ENCODE results near the gene WWOX.

The WWOX gene

DNA sequence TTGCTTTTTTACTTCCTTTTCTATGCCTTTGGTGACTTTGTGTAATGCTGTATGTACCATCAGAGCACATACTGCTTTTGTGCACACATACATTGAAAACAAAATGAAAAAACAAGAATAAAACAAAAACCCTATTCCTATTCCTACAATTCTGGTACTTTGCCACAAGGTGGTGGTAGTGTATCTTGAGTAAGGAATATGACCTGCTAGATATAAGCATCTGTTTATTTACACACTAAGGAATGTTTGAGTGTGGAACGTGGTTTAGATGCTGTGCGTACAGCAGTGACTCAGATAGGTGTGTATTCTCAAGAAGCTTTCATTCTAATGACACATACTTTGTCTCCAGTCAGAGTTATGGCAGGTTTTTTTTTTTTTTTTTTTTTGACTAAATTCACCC is 606.2 kb downstream of the WWOX start:
- no peak for DNase-seq (ENCODE audit: low read depth in 2 of 2, low spot score in 1 of 2)

- no peak for DNase-seq (ENCODE audit: low read depth in 2 of 2, low spot score in 1 of 2)
These were observed 607.2 kb downstream of the WWOX start for GRCh38 chr16:78706637-78707036.

DNA sequence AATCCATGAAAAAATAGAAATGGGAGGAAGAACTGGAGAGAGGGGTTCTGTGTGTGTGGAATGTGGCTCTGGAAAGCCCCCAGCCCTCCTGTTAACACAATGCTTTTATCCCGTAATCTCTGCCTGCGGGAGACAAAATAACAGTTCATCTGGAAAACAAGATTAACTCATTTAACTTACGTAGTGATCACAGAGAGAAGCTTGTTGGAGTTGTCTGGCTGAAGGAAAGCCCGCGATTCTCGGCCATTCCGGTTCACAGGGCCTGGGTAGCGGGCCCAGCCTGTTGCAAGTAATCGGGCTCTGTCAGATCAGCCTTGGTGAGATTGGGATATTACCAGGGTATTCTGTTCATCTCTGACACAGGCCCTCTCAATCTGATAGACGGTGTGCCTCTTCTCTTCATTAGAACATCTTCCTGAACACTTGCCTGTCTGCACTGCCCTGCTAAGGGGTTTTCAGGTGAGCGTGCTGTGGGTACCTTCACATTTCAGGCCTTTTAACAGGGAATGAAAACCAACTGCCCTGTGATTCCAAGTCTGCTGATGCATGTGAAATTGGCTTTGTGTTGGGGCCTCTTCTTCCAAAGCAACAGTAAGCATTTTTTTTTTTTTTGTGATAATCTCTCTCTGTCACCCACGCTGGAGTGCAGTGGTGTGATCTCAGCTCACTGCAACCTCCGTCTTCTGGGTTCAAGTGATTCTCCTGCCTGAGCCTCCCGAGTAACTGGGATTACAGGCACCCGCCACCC is 609.9 kb downstream of the WWOX start:
- DNase-seq (ENCODE audit: low read depth in 2 of 2, low spot score in 1 of 2): no peak

DNA sequence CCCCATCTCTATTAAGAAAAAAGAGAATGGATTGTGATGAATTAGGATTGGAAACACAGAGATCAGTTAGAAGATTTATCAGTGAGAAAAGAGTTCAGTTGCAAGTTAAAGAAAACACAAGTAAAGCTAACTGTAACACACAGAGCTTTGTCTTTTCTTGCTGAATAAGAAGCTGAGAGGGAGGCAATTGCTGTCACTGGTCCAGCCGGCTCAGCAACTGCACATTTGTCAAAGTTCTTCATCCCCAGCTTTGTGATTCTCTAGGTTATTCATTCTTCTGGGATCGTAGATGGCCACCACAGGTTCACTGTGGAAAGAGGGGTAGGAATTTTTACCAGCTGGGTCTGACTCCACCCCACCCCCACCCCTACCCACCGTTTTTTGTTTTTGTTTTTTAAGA is 615.7 kb downstream of the WWOX start:
- no peak for DNase-seq (ENCODE audit: low read depth in 2 of 2, low spot score in 1 of 2)

DNA sequence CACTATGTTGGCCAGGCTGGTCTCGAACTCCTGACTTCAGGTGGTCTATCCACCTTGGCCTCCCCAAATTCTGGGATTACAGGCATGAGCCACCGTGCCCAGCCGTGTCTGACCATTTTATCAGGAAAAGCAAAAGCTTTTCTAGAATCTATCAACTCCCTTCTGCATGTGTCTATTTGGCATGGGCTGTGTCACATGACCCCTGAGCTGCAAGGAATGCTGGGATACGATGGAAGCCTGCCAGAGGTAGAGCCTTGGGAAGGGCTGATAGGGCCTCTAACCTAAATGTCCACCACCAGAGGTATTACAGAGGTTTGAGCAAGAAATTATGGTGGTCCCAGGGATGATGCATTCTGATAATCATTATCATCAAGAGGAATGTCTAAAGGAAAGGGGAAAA is 616.2 kb downstream of the WWOX start:
- no peak for DNase-seq (ENCODE audit: low read depth in 2 of 2, low spot score in 1 of 2)

GRCh38 chr16:78718141-78718540 is 618.7 kb downstream of the WWOX start:
- no peak for DNase-seq (ENCODE audit: low read depth in 2 of 2, low spot score in 1 of 2)

DNA sequence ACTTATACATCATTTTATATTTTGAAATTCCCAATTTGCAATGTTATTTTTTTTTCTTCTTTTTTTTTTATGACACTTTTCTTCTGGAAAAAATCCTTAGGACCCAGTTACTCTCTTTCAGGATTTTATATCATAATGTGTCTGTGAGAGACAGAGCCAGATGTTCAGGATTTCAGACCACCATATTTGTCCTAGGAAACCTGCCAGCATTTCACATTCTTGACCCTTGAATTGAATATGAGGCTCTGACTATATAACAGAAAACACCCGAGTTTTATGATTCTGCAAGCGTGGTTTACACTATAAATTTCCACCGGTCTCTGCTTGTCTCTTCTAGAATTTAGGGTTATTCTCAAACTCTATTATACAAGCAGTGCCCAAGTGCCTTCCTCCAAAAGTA is 621.0 kb downstream of the WWOX start:
- DNase-seq (ENCODE audit: low read depth in 2 of 2, low spot score in 1 of 2): no peak

DNA sequence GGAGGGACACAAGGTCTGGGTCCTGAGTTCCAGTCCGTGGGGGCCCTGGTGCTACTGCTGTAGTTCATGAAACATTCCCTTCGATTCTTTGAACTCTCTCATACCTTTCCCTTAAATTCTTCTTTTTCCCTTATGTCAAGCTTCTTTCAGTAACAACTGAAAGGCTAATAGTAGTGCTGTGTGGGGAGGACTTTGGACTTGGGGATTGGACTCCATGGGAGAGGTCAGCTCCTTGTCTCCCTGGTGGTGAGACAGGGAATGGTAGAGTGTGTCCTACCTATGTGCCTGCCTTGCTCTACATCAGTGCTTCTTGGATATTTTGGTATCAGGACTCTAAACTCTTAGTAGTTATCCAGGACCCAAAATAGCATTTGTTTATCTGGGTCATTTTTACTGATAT is 628.1 kb downstream of the WWOX start:
- no peak for DNase-seq (ENCODE audit: low read depth in 2 of 2, low spot score in 1 of 2)

DNA sequence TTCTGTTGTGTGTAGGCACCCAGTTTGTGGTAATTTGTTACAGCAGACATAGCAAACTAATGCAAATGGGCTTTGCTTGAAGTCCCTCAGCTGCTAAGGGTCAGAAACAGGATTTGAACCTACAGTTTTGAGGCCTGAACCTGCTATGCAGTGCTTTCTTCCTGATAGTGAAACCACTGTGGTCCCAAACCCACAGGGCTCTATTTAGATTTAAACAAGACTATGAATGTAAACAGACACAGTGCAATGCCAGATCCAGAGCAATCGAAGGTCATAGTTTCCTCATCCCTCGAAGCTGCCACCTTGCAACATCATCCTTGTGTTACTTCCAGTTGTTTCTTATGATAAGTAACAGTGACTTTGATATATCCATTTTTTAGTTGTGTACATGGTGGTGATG is 630.2 kb downstream of the WWOX start:
- no peak for DNase-seq (ENCODE audit: low read depth in 2 of 2, low spot score in 1 of 2)

DNA sequence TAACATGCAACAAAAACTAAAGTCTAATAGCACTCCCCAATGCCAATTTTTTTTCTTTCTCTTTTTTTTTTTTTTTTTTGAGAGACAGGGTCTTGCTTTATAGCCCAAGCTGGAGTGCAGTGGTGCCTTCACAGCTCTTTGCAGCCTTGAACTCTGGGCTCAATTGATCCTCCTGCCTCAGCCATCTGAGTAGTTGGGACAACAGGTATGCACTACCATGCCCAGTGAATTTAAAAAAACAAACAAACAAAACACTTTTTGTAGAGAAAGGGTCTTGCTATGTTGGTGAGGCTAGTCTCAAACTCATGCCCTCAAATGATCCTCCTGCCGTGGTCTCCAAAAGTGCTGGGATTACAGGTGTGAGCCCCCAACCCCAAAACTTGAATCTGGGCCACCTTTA is 632.3 kb downstream of the WWOX start:
- no peak for DNase-seq (ENCODE audit: low read depth in 2 of 2, low spot score in 1 of 2)

- DNase-seq (ENCODE audit: low read depth in 2 of 2, low spot score in 1 of 2): no peak
These were observed 633.2 kb downstream of the WWOX start for GRCh38 chr16:78732696-78733095.

DNA sequence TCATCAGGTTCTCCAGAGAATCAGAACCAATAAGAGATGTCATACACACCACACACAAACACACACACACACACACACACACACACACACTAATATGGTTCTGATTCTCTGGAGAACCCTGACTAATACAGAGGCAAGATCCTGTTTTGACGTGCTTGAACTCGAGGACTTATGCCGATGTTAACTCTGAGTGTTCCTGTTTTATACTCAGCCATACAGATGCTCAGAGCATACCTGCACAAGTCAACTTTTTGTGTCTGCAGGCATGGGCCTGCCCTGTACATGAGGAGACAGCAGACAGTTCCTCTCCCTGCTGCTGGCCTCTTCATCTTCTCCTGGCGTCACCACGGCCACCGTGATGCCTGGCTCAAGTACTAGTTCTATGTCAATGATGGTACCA is 635.9 kb downstream of the WWOX start:
- no peak for DNase-seq (ENCODE audit: low read depth in 2 of 2, low spot score in 1 of 2)

DNA sequence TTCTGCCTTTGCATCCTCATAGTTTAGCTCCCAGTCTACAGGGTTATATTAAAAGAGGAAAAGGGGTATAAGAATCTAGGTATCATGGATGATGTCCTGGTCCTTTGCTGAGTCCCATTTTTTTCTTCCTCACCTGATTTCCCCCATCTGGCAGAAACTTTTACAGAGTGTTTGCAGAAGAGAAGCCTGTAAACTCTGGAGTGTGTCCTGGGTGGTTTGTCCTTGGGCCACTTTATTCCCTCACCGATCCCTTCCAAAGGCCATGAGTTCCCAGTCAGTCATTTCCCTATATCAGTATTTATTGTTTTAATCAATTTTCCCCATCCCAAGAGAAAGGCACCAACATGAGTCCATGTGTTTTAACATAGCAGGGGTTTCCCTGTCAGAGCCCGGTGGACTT is 638.2 kb downstream of the WWOX start:
- no peak for DNase-seq (ENCODE audit: low read depth in 2 of 2, low spot score in 1 of 2)

GRCh38 chr16:78738557-78738956 is 639.1 kb downstream of the WWOX start:
- DNase-seq (ENCODE audit: low read depth in 2 of 2, low spot score in 1 of 2): no peak

DNA sequence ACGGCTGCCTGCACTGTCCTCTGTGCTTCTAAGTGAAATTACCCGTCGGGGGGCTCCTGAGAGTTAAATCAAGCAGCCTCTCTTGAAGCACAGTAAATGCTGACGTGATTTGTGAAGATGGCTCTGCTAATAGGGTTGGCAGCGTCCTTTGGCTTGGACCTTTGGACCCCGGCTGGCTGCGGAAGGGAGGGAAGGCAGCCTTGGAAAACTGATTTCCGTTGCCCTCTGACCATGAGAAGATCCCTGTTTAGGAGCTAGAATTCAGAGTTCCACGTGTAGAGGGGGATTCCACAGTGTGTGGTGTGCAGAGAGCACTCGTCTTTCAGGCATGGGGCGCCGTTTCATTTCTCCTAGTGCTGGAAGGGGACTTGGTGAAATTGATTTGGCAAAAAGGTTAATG is 640.8 kb downstream of the WWOX start:
- DNase-seq (ENCODE audit: low read depth in 2 of 2, low spot score in 1 of 2): no peak

- DNase-seq (ENCODE audit: low read depth in 2 of 2, low spot score in 1 of 2): peak; percentile 30 to 48
These were observed 643.2 kb downstream of the WWOX start for GRCh38 chr16:78742501-78743283.

DNA sequence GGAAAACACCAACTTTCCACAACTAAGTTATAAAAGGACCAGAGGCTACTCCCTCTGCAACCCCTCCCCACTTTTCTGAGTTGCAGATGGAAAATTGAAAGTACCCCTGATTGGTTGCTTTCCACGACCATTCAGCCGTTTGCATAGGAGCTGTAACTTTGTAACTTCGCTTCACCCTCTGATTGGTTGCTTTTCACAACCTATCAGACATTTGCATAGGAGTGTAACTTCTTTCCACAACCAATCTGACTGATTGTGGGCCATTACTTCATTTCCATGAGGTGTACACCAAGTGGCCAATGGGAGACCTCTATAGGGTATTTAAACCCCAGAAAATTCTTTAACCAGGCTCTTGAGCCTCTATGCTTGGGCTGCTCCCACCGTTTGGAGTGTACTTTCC is 644.1 kb downstream of the WWOX start:
- no peak for DNase-seq (ENCODE audit: low read depth in 2 of 2, low spot score in 1 of 2)

- no peak for DNase-seq (ENCODE audit: low read depth in 2 of 2, low spot score in 1 of 2)
These were observed 644.6 kb downstream of the WWOX start for GRCh38 chr16:78744099-78744498.

- DNase-seq (ENCODE audit: low read depth in 2 of 2, low spot score in 1 of 2): no peak
These were observed 645.3 kb downstream of the WWOX start for GRCh38 chr16:78744796-78745107.

- DNase-seq (ENCODE audit: low read depth in 2 of 2, low spot score in 1 of 2): no peak
These were observed 645.9 kb downstream of the WWOX start for GRCh38 chr16:78745108-78746019.

DNA sequence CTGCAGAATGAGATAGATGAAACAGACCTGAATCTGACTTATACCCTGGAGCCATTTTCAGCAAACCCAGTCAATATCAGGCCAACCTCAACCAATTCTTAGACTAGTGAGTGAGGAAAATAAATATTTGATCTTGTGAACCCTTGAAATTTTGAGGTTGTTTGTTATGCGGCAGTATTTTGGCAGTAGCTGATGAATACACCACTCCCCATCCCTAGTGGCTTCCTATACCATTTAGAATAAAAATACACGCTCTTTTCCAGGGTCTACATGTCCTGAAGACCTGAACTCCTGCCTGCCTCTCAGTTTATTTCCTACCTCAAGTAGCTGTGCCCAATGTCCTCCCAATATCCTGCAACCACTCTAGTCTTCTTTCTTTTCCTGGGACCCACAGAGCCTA is 647.3 kb downstream of the WWOX start:
- DNase-seq (ENCODE audit: low read depth in 2 of 2, low spot score in 1 of 2): no peak
